Tibial nerve (tissue), 4 donors: ENCODE data around the gene ARFGEF3.

Source experiments
- EP300 ChIP-seq, 2 donors: sonication (generic); formaldehyde crosslinking; IDR thresholded peaks; one replicate each; pipeline ENCODE4 v1.6.1; 2017; ENCODE audit warnings: antibody characterized with exemption in 2 of 2, mild to moderate bottlenecking in 1 of 2
- POLR2A ChIP-seq, 2 donors: fragments of 450-650 bp; IDR thresholded peaks; one replicate each; pipeline ENCODE4 v1.6.1; 2017; ENCODE audit warnings: antibody characterized with exemption in 2 of 2, mild to moderate bottlenecking in 2 of 2, moderate library complexity in 2 of 2
- TF ChIP-seq, protein P1 (sequence below), 5 experiments: fragments of 200-600 bp in 3 of 5; fragments of 450-650 bp in 2 of 5; sonication (generic) in 3 of 5; IDR thresholded peaks; one replicate each; pipeline ENCODE4 v1.5.1; 2016 to 2019; ENCODE audit warnings: antibody characterized with exemption in 5 of 5, mild to moderate bottlenecking in 3 of 5, moderate library complexity in 2 of 5

DNA sequence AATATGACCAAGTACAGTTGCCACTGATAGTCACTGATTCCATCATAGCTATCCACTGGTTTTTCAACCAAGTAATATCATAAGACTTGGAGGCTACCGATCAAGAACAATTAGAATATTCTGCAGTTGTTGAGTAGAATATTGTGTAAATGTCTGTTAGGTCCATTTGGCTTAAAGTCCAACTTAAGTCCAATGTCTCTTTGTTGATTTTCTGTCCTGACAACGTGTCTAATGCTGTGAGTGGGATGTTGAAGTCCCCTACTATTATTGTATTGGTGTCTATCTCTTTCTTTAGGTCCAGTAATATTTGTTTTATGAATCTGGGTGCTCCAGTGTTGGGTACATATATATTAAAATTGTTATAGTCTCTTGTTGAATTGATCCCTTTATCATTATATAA, 13.9 kb downstream of the ARFGEF3 start:
- TF ChIP-seq, protein P1, sequence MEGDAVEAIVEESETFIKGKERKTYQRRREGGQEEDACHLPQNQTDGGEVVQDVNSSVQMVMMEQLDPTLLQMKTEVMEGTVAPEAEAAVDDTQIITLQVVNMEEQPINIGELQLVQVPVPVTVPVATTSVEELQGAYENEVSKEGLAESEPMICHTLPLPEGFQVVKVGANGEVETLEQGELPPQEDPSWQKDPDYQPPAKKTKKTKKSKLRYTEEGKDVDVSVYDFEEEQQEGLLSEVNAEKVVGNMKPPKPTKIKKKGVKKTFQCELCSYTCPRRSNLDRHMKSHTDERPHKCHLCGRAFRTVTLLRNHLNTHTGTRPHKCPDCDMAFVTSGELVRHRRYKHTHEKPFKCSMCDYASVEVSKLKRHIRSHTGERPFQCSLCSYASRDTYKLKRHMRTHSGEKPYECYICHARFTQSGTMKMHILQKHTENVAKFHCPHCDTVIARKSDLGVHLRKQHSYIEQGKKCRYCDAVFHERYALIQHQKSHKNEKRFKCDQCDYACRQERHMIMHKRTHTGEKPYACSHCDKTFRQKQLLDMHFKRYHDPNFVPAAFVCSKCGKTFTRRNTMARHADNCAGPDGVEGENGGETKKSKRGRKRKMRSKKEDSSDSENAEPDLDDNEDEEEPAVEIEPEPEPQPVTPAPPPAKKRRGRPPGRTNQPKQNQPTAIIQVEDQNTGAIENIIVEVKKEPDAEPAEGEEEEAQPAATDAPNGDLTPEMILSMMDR (IDR thresholded peaks at IDR 0.05) = no peak
- no peak for TF ChIP-seq POLR2A (IDR thresholded peaks at IDR 0.05)
- TF ChIP-seq EP300 (IDR thresholded peaks at IDR 0.05) = no peak
